Right lung (tissue), 5 donors: ENCODE results near the gene CCDC91. TPM values are rescaled to one million over a fixed set of nuclear protein-coding genes. Genes with fewer than 3 reads are reported as not detected.
"Not testable (repeated sequence)": the region's sequence is repeated elsewhere in the genome, so short reads cannot be mapped to it uniquely, and the experiment has no call there.

ENCODE experiments used
- DNase-seq, 2 donors: peaks; one replicate each; pipeline ENCODE4 v3.0.0-alpha.2; 2013
- polyA plus RNA-seq, 5 donors: library from polyadenylated mRNA; unstranded; fragments of 120-200 nt; gene quantifications; one replicate each; pipeline versions ENCODE4 v1.2.1 to v1.2.3, GENCODE V29; 2013; ENCODE audit warnings: inconsistent platforms in 1 of 5, low replicate concordance in 1 of 5; ENCODE audit not compliant: insufficient read length in 5 of 5, insufficient read depth in 1 of 5

CCDC91 gene
- polyA plus RNA-seq, 5 donors: 21.9 to 30.2 (median 28.8) TPM

DNA sequence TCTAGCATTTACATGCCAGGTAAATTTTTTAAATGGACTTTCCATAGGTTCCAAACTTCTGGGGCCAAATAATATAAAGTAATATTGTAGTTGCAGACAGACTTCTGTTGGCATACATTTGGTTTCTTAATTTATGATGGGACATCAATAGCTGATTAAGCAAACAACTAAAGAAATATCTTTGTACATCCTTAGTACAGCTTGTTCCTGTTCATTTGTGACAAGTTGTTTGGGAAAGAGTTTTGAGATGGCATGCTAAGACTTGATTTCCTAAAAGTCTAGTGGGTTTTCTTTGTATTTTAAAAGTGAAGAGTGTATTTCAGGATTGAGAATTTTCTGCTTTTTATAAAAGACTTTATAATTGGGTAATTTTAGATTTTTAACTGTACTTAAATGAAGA lies 41.0 kb downstream of the CCDC91 start:
- DNase-seq: no peak

DNA sequence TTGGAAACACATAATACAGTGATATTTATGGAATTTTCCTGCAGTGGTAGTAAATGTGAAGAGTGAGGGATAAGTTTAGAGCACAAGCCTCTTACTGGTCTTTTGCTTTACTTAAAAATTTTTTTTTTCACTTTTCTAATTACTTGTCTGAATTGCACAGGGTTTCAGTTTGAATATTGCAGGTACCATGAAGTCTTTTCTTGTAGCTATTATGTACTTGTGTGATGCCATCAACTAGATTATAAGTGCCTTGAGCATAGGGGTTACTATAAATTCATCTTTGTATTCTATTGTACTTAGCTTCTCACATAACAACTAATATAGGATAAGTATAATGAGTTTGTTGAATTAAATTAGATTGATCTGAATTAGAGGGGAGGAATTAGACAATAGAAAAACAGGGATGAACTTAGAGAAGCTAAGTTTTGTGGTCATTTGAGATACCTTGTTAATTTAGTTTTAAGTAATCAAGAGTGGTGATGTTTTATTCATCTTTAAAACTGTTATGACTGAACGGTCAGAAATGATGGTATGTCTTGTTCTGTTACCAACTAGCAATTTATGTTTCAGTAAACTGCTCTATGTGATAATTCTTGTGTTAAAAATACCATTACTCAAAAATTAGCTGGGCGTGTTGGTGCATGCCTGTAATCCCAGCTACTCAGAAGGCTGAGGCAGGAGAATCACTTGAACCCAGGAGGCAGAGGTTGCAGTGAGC lies 42.1 kb downstream of the CCDC91 start:
- DNase-seq: no peak

DNA sequence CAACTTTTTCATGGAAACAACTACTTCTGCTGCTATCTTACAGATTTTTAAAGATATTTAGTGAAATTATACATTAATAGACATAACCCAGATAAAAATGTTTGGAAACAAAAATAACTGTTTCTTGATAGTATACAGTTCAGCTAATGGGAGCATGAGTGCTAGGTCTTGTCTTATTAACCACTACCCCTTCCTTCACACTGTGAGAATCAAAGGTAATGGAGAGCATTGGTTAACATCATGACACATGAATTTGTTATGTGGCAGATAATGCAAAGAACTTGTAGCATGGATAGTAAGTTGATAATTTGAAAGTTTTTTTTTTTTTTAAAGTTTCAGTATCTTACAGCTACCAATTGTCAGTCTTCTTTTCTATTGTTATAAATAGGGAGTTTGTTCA lies 44.2 kb downstream of the CCDC91 start:
- no peak for DNase-seq

DNA sequence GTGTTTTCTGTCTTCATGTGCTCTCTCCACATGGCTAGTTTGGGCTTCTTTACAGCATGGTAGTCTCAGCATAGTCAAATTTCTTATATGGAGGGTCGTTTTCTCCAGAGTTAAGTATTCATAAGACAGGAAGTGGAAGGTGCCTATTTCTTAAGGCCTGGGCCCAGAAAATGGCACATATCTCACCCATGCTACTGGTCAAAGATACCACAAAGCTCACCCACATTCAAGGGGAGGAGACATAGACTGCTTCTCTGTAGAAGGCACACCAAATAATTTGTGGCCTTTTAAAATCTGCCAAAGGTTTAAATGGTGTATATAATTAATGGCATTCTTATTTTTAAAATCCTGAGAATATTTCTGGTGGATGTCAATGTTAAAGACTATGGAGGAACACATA lies 44.8 kb downstream of the CCDC91 start:
- no peak for DNase-seq

DNA sequence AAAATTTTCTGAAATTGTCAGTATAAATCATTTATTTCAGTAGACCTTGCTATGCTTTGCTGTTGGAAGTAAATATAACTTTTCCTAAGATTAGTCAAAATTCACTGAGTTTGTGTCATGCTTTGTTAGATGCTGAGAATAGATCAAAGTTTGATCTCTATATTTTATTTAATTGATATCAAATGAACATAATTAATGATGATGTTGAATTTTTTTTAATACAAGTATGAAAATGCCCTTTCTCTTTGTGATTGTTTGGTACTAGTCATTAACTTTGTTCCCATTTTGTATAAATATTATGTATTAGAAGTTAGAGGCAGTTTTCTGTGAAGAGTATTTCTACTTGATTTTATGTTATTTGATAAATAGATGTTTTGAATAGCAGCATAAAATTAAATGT lies 45.7 kb downstream of the CCDC91 start:
- no peak for DNase-seq

DNA sequence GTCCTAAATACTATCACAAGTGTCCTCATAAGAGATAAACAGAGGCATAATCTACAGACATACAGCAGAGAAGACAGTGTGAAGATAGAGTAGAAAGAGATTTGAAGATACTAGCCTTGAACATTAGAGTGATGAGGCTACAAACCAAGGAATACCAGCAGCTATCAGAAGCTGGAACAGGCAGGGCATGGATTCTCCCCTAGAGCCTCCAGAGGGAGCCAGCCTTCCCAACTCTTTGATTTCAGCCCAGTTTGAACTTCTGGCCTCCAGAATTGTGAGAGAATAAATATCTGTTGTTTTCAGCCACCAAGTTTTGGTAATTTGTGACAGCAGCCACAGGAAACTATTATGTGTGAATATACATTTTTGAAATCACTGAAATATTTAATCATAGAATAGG lies 47.2 kb downstream of the CCDC91 start:
- DNase-seq: no peak

DNA sequence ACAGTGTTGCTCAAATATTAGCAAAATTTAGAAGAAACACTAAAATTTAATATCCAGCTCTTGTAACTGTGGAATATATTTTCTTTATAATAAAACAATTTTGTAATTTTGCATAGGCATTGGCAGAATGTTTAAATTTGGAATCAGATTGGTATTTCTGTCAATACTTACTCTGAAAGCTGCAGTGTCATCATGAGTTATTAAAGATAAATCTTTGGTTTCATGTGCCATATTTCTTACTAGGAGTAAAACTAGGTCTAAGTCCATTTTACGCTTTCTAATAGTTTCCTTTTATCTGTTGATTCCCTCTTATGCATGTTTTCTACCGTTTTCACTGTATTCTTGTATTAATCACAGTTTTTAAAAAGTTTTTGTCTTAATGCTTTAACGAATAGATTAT lies 49.7 kb downstream of the CCDC91 start:
- no peak for DNase-seq

DNA sequence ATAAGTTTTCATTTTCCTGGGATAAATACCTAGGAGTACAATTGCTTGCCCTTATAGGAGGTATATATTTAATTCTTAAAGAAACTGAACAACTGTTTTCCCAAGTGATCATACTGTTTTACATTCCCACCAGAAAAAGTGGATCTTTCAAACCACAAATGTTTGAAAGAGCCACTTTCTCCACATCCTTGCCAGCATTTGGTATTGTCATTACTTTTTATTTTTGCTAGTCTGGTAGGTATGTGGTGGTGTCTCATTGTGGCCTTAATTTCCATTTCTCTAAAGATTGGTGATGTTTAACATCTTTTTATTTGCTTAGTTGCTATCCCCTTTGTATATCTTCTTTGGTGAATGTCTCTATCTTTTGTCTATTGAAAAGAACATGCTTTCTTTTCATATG lies 50.6 kb downstream of the CCDC91 start:
- no peak for DNase-seq

DNA sequence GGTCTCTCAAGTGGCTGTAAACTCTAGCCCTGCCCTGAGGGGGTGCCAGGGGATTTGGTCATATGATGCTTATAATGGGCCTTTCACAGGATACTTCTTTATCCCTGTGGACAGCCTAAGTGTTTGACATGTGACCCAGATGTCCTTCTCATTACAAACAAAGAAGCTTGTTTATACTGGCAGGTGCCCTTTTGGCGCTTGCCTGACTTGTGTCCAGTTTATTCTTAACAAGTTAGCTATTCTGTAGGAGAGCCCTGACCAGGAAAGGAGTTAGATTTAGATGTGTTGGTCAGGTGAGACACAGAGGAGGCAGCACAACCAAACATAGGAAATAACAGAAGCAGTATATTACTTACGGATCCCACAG lies 51.9 kb downstream of the CCDC91 start:
- no peak for DNase-seq

DNA sequence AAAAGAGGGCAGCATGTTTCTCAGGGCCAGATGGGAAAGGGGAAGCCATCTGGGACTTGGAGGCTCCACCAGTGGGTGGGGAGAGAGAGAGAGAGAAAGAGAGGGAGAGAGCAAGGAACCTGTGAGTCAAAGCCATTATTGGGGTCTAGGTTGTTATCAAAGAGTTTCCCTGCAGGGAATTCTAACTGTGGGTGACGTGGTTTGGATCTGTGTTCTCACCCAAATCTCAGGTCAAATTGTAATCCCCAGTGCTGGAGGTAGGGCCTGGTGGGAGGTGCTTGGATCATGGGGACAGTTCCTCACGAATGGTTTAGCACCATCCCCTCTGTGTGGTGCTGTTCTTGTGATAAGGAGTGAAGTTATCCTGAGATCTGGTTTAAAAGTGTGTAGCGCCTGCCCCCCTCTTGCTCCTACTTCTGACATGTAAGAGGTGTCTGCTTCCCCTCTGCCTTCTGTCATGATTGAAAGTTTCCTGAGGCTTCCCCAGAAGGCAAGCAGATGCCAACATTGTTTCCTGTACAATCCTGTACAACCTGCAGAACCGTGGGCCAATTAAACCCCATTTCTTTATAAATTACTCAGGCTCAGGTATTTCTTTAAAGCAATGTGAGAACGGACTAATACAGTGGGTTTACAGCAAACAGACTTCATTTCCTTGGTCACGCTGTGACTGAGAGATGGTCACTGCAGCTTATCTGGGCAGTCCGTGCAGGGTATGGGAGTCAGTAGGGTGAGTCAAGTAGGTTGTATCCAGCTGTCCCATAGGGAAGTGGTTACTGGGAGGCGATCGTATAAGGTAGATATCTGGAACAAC lies 52.4 kb downstream of the CCDC91 start:
- DNase-seq: no peak

DNA sequence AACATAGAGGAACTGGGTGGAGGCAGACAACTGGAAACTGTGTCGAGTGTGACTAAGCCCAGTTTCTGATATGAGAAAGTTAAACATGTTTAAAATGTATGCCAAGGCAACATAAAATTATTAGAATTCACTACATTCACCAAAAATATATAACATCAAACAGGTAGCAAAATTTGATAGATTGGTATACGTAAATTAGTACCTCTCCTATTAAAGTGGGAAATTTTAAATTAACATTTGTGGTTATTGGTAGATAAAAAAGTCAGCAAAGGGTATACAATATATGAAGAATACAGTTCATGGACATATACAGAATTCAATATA lies 53.0 kb downstream of the CCDC91 start:
- no peak for DNase-seq

DNA sequence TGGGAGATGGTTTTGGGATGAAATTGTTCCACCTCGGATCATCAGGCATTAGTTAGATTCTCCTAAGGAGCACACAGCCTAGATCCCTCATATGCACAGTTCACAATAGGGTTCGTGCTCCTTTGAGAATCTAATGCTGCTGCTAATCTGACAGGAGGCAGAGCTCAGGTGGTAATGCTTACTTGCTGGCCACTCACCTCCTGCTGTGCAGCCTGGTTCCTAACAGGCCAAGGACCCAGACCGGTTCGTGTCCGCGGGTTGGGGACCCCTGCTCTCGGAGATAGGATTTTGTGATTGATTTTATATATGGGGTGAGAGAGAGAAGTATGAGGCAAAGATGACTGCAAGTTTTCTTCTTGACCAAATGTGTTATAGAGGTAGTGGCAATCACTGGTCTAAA lies 57.5 kb downstream of the CCDC91 start:
- DNase-seq: no peak

DNA sequence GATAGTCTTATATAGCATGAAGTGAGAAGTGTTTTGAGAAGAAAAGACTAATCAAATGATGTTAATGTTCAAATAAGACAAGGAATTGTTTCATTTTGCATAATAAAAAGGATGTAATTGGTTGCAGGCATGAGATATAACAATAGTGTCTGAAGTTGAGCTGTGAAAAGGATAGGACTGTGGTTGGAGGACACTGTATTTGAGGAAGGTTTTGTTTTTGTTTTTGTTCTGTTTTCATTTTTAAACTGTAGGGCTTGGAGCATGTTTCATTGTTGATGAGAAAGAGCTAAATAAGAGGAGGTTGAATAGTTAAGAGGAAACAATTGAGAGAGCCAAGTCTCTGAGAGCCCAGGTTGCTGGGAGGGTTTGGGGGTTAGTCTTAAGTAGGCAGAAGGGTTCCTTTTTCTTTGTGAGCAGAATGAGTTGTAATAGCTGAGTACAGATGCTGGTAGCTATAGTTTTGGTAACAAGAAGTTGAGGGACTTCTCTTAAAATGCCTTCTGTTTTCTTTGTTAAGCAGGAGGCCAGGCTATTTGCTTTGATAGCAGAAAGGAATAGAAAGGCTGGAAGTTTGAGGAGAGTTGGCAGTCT lies 58.4 kb downstream of the CCDC91 start:
- DNase-seq: no peak

DNA sequence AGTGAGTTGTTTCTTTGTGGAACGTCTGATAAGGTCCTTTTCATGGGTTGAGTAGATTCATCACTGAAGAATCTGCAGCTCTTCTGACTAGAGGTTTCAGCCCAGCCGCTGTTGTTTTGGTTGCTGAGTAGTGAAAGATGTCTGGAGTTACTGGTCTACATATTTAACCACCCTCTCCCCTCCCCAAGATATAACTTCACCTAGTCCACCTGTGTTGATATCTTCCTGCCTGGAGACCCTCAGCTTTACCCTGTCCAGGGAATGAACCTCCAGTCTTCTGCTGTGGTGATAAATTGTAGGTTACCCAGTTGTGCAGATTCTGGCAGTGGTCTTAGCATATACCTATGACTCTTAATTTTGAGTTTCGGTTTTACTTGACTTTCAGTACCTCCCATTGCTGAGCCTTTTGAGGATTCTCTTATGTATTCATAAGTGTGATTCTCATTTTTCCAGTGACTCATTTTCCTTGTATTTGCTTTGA lies 62.9 kb downstream of the CCDC91 start:
- no peak for DNase-seq

DNA sequence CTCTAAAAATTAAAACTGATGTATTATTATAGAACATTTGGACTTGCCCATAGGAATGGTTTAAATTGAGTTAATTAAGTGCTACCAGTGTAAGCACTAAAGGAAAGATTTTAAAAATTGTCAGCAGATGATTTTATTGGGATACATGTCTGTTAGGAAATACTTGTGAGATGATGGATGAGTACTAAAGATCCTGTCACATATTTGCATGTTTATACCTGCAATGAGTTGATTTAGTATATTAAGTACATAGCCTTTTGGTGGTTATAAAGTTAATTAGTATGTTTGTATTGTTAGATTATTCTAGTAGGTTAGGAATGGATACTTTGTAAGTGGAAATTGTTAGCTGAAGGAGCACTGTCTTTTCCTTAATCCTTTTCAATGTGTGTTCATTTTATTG lies 67.2 kb downstream of the CCDC91 start:
- DNase-seq: no peak

DNA sequence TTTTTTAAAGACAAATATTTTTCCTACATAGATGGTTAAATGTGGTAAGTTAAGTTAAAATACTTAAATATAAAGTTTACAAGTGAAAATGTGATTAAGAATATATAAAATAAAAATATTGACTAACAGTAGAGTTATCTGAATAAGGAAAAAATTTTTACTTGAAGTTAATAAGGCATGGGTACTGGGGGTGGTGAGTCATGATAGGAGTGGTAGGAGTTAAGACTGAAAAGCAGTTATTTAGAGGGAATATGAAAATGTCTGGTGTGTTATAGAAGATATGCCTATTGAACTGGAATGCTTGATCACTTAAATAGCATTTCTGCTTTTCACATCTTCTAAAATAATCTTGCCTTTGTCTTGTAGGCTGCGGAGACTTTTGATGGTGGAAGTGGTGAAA lies 68.7 kb downstream of the CCDC91 start:
- no peak for DNase-seq

DNA sequence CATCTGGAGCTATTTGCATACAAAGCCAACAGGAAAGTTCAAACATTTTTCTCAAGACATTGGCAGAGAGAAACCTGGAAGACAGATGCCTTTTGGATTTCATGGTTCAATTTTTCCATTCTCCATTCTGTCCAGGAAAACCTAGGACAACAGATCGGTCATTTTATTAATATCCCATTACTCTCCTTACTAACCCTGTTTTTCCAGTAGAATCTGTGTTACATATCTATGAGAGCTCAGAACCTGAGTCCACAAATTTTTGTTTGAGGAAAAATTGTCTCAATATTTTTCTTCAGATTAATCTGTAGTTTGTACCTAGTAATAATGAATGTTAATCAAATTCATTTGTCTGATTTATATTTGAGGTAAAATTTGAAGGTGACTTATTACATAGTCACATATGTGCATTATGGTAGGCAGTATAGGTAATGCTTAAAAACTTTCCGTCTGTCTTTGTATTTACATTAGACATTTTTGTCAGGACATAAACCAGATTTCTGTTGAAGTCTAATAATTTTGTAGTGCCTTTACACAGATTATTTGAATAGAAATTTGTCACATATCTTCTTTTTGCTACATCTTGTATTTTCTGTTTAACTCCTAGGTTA lies 75.3 kb downstream of the CCDC91 start:
- DNase-seq: no peak

DNA sequence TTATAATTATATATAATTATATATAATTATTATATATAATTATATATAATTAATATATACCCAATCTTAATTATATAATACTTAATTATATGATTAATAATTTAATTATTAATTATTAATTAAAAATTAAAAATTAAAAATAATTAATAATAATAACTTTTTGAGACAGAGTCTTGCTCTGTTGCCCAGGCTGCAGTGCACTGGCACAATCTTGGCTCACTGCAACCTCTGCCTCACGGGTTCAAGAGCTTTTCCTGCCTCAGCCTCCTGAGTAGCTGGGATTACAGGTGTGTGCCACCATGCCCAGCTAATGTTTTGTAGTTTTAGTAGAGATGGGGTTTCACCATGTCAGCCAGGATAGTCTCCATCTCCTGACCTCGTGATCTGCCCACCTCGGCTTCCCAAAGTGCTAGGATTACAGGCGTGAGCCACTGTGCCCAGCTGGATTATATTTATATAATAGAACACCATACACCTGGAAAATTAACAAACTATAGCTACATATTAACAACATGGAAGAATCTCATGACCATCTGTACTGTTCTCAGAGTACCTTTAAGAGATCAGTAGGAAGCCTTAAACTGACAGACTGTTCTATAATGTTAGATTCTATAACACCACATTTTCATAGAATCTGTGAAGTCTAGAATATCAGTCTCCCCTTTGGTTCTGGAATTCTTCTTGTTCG lies 77.8 kb downstream of the CCDC91 start:
- DNase-seq: not testable (repeated sequence)

DNA sequence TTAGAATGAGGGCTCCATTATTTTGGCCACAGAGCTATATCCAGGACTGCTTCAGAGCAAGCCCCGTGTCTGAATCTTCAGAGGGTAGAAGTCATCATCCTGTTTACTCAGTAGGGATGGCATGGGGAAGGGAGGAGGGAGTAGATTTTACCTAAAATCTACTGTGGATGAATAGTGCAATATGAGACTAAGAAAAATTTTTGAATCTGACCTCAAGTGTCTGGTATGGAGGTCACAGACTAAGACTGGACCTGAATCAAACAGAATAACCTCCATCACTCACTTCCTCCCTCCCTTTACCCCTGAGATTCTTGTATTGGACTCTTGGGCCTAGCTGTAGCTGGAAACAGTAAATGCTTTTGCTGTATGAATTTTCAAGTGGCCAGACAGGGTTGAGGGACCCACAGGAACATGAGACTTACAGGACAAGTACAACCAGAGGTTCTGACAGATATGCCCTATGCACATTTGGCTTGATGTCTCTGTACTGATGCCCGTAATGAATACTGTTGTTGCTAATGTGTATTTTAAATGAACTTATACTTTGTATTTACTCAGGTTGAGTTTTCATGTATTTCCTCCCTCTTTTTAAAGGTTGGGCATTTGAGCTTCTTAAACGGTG lies 78.5 kb downstream of the CCDC91 start:
- DNase-seq: no peak

DNA sequence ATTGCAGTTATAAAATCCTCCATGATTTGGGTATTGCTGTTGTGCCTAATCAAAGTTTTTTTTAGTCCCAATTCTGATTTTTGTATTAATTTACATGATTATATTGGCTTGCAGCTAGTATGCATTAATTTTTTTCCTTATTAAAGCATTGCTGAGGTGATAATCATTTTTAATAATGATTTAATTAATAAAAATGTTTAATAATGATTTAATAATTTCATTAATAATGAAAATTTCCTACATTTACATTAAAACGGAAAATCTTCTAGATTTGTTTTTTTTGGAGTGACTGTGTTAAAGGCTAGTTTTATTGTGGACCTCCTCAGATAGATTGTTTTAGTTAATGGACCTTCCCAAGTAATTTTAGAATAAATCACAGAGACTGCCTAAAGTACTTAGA lies 79.6 kb downstream of the CCDC91 start:
- DNase-seq: no peak

DNA sequence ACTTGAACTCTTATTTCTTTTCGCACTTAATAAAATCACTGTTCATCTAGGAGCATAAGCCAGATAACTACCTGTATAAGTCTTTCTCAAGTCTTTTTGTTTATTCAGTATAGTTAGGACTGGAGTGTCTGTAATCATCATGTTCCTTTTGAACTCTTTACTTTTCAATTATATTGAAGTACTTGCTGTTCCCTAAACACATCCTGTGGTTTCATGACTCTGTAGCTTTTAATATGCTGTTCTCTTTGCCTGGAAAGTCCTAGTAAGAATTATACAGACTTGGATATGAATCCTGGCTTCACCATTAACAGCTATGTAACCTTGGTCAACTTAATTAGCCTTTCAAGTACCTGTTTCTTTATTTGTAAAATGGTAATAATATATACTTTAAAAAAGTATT lies 88.2 kb downstream of the CCDC91 start:
- no peak for DNase-seq

DNA sequence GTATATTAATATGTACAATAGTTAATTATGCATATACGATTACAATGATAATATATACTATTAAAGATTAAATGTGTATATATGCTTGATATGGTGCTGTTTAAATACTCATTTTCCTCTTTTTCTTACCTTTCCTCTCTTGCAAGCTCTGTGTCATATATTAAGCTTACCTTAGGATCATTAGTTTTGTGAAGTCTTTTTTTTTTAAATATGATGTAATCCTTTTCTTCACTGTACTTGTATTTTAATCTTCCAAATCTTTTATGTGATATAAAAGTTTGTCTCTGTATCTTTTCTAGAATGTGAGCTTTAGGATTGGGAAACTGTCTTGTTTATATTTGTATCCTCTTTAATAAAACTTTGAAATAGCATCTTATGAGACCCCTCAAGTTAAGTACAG lies 88.7 kb downstream of the CCDC91 start:
- DNase-seq: no peak
